Measurements from ENCODE around the gene INPP5D. TPM values are rescaled to one million over a fixed set of nuclear protein-coding genes. Genes with fewer than 3 reads are reported as not detected.

INPP5D gene
- total RNA-seq, 1 donor from 2014 or later = 14.7 TPM

GRCh38 chr2:233039846-233040530 is 20.2 kb upstream of the INPP5D start:
- H3K4me3 ChIP-seq (ENCODE audit: insufficient read depth, low read depth, low read length) = no peak overlapping the region
- no peak overlapping the region for H3K27ac ChIP-seq (ENCODE audit: low read depth, low read length)
- Mint-ChIP-seq H3K36me3 (ENCODE audit: low read depth, unreplicated experiment) (peaks cover 4% of the 10 kb centered on the region), H3K9me3 (ENCODE audit: unreplicated experiment) (peaks cover 11% of the 10 kb centered on the region), H3K27ac (ENCODE audit: unreplicated experiment) (no peak overlapping the region), H3K4me3 (ENCODE audit: unreplicated experiment) (no peak overlapping the region), H3K27me3 (ENCODE audit: low read depth, unreplicated experiment) (peaks cover 23% of the 10 kb centered on the region), H3K4me1 (ENCODE audit: low read depth, unreplicated experiment) (no peaks in the 10 kb centered on the region)
- no peak for FAIRE-seq
- TF ChIP-seq EZH2 (IDR thresholded peaks at IDR 0.05; ENCODE audit: insufficient read depth, low read length) (no peak), CTCF (IDR thresholded peaks at IDR 0.05; ENCODE audit: insufficient read depth, low read depth, low read length) (no peak)
- no peak for DNase-seq (ENCODE audit: low read depth)
- H4K20me1 ChIP-seq (ENCODE audit: insufficient read depth, low read length) = no peaks in the 10 kb centered on the region
- H3K9me3 ChIP-seq (ENCODE audit: insufficient read depth, low read depth, low read length) = no peaks in the 10 kb centered on the region
- H3K4me2 ChIP-seq (ENCODE audit: low read length) = no peak overlapping the region
- H3K36me3 ChIP-seq (ENCODE audit: insufficient read depth, low read length) = no peaks in the 10 kb centered on the region
- no peak overlapping the region for H2AFZ ChIP-seq (ENCODE audit: low read depth, low read length)
- H3K79me2 ChIP-seq (ENCODE audit: insufficient read depth, low read length) = no peaks in the 10 kb centered on the region
- peaks cover 2% of the 10 kb centered on the region for H3K27me3 ChIP-seq (ENCODE audit: insufficient read depth, low read length)
- H3K9ac ChIP-seq (ENCODE audit: low read length) = no peak overlapping the region
- no peaks in the 10 kb centered on the region for H3K4me1 ChIP-seq (ENCODE audit: insufficient read depth, low read length)

- Histone ChIP-seq H3K4me2 (ENCODE audit: low read length) (no peak overlapping the region), H3K36me3 (ENCODE audit: insufficient read depth, low read length) (no peaks in the 10 kb centered on the region), H3K4me1 (ENCODE audit: insufficient read depth, low read length) (no peaks in the 10 kb centered on the region), H4K20me1 (ENCODE audit: insufficient read depth, low read length) (no peaks in the 10 kb centered on the region), H3K79me2 (ENCODE audit: insufficient read depth, low read length) (no peaks in the 10 kb centered on the region), H3K27me3 (ENCODE audit: insufficient read depth, low read length) (peaks cover 2% of the 10 kb centered on the region), H3K9ac (ENCODE audit: low read length) (no peak overlapping the region), H3K27ac (ENCODE audit: low read depth, low read length) (no peak overlapping the region), H3K9me3 (ENCODE audit: insufficient read depth, low read depth, low read length) (no peaks in the 10 kb centered on the region), H3K4me3 (ENCODE audit: insufficient read depth, low read depth, low read length) (no peak overlapping the region), H2AFZ (ENCODE audit: low read depth, low read length) (no peak overlapping the region)
- H3K4me1 Mint-ChIP-seq (ENCODE audit: low read depth, unreplicated experiment) = no peaks in the 10 kb centered on the region
- H3K27ac Mint-ChIP-seq (ENCODE audit: unreplicated experiment) = no peak overlapping the region
- H3K9me3 Mint-ChIP-seq (ENCODE audit: unreplicated experiment) = peaks cover 11% of the 10 kb centered on the region
- no peak overlapping the region for H3K4me3 Mint-ChIP-seq (ENCODE audit: unreplicated experiment)
- FAIRE-seq (no peak), DNase-seq (ENCODE audit: low read depth) (no peak)
- TF ChIP-seq CTCF (IDR thresholded peaks at IDR 0.05; ENCODE audit: insufficient read depth, low read depth, low read length) (no peak), EZH2 (IDR thresholded peaks at IDR 0.05; ENCODE audit: insufficient read depth, low read length) (no peak)
- peaks cover 4% of the 10 kb centered on the region for H3K36me3 Mint-ChIP-seq (ENCODE audit: low read depth, unreplicated experiment)
- peaks cover 23% of the 10 kb centered on the region for H3K27me3 Mint-ChIP-seq (ENCODE audit: low read depth, unreplicated experiment)
These were observed 19.6 kb upstream of the INPP5D start for GRCh38 chr2:233040571-233040970.

GRCh38 chr2:233041722-233042323 is 18.3 kb upstream of the INPP5D start:
- Histone ChIP-seq H2AFZ (ENCODE audit: low read depth, low read length) (no peak overlapping the region), H3K4me1 (ENCODE audit: insufficient read depth, low read length) (no peaks in the 10 kb centered on the region), H4K20me1 (ENCODE audit: insufficient read depth, low read length) (no peaks in the 10 kb centered on the region), H3K27me3 (ENCODE audit: insufficient read depth, low read length) (peaks cover 2% of the 10 kb centered on the region), H3K4me3 (ENCODE audit: insufficient read depth, low read depth, low read length) (no peak overlapping the region), H3K9me3 (ENCODE audit: insufficient read depth, low read depth, low read length) (no peaks in the 10 kb centered on the region), H3K4me2 (ENCODE audit: low read length) (no peak overlapping the region), H3K36me3 (ENCODE audit: insufficient read depth, low read length) (no peaks in the 10 kb centered on the region), H3K9ac (ENCODE audit: low read length) (no peak overlapping the region), H3K27ac (ENCODE audit: low read depth, low read length) (no peak overlapping the region), H3K79me2 (ENCODE audit: insufficient read depth, low read length) (no peaks in the 10 kb centered on the region)
- no peak for DNase-seq (ENCODE audit: low read depth)
- no peak for FAIRE-seq
- Mint-ChIP-seq H3K36me3 (ENCODE audit: low read depth, unreplicated experiment) (peaks cover 4% of the 10 kb centered on the region), H3K9me3 (ENCODE audit: unreplicated experiment) (peaks cover 8% of the 10 kb centered on the region), H3K4me1 (ENCODE audit: low read depth, unreplicated experiment) (no peaks in the 10 kb centered on the region), H3K27ac (ENCODE audit: unreplicated experiment) (no peak overlapping the region), H3K27me3 (ENCODE audit: low read depth, unreplicated experiment) (peaks cover 31% of the 10 kb centered on the region), H3K4me3 (ENCODE audit: unreplicated experiment) (no peak overlapping the region)
- no peak for TF ChIP-seq EZH2 (IDR thresholded peaks at IDR 0.05; ENCODE audit: insufficient read depth, low read length)
- TF ChIP-seq CTCF (IDR thresholded peaks at IDR 0.05; ENCODE audit: insufficient read depth, low read depth, low read length) = no peak
